ENCODE results near the gene LIMD2. TPM values are rescaled to one million over a fixed set of nuclear protein-coding genes. Genes with fewer than 3 reads are reported as not detected.

LIMD2 gene
- total RNA-seq, 4 donors from 2014 or later = 3.8 to 23.2 (median 11.8) TPM

- no peaks in the 10 kb centered on the region for H3K9me3 ChIP-seq
- intact Hi-C loops (cut with DNase I; ENCODE audit: low total_unique reads) = no loop called here
- H3K27me3 ChIP-seq = no peaks in the 10 kb centered on the region
- no peaks in the 10 kb centered on the region for H3K36me3 ChIP-seq
- no peak overlapping the region for H3K4me3 ChIP-seq
- H3K4me1 ChIP-seq = peaks cover 0 to 11% of the 10 kb centered on the region in 2 donors
- TF ChIP-seq POLR2A (IDR thresholded peaks at IDR 0.05) (no peak), CTCF (IDR thresholded peaks at IDR 0.05) (no peak)
- DNase-seq = peak; percentile 67 to 84
- peak overlapping the region; percentile 65 to 79 for H3K27ac ChIP-seq
Observed at GRCh38 chr17:63675607-63676546, 24.0 kb downstream of the LIMD2 start.

GRCh38 chr17:63675231-63675606 is 24.7 kb downstream of the LIMD2 start:
- Histone ChIP-seq H3K36me3 (no peaks in the 10 kb centered on the region), H3K4me3 (no peak overlapping the region), H3K27me3 (no peaks in the 10 kb centered on the region)

GRCh38 chr17:63672856-63673255 is 27.1 kb downstream of the LIMD2 start:
- Histone ChIP-seq H3K9me3 (no peaks in the 10 kb centered on the region), H3K4me3 (no peak overlapping the region), H3K4me1 (peaks cover 0 to 11% of the 10 kb centered on the region in 2 donors), H3K36me3 (no peaks in the 10 kb centered on the region), H3K27ac (no peak overlapping the region), H3K27me3 (no peaks in the 10 kb centered on the region)
- TF ChIP-seq POLR2A (IDR thresholded peaks at IDR 0.05) (no peak), CTCF (IDR thresholded peaks at IDR 0.05) (no peak)
- intact Hi-C loops (cut with DNase I; ENCODE audit: low total_unique reads) = no loop called here
- no peak for DNase-seq

More at GRCh38 chr17:63675231-63675606, 24.7 kb downstream of the LIMD2 start:
- intact Hi-C loops (cut with DNase I; ENCODE audit: low total_unique reads) = no loop called here
- Histone ChIP-seq H3K4me1 (peaks cover 0 to 11% of the 10 kb centered on the region in 2 donors), H3K9me3 (no peaks in the 10 kb centered on the region), H3K27ac (peak overlapping the region; percentile 65 to 79)
- TF ChIP-seq CTCF (IDR thresholded peaks at IDR 0.05) = no peak
- TF ChIP-seq POLR2A (IDR thresholded peaks at IDR 0.05) = no peak
- no peak for DNase-seq

DNA sequence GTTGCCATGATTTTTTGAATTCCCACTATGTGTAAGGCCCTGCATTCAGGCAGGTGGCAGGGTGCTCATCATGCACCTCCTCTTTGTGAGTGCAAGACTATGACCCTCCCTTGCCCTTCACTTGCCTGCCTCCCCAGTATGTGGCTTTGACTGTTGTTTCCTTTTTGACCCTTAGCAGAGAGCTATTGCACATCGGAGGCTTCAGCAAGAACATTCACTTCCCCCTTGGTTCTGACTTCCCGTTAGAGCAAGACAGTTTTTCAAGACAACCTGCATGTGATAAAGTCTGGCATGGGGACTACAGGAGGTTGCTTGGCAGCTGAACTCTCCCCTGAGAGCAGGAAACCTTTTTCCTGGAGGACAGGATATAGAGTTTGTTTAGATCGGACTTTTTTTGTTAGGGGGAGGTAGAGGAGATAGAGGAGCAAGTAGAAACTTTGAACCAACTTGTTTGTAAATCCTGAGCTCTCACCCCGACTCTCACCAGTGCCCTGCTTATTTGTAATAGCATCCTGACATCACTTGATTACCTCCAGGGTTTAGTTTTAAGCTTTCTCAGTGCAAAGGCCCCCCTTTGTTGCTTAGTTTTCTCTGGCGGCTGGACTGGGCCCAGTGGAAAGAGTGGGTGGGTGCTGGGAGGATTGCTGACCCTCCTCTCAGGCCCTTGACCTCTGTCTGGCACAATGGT is 34.3 kb downstream of the LIMD2 start:
- Histone ChIP-seq H3K9me3 (no peaks in the 10 kb centered on the region), H3K36me3 (no peaks in the 10 kb centered on the region), H3K4me3 (no peak overlapping the region), H3K4me1 (no peaks in the 10 kb centered on the region), H3K27ac (peak overlapping the region in 1 of 2 donors; percentile 2), H3K27me3 (no peaks in the 10 kb centered on the region)
- no peak for TF ChIP-seq CTCF (IDR thresholded peaks at IDR 0.05)
- intact Hi-C loops (cut with DNase I; ENCODE audit: low total_unique reads) = no loop called here
- no peak for DNase-seq

GRCh38 chr17:63659850-63660249 is 40.1 kb downstream of the LIMD2 start:
- intact Hi-C loops (cut with DNase I; ENCODE audit: low total_unique reads) = no loop called here
- no peak overlapping the region for H3K27ac ChIP-seq
- no peak for DNase-seq
- no peaks in the 10 kb centered on the region for H3K36me3 ChIP-seq
- no peaks in the 10 kb centered on the region for H3K4me1 ChIP-seq
- no peaks in the 10 kb centered on the region for H3K9me3 ChIP-seq
- H3K4me3 ChIP-seq = no peak overlapping the region
- TF ChIP-seq POLR2A (IDR thresholded peaks at IDR 0.05) (no peak), CTCF (IDR thresholded peaks at IDR 0.05) (no peak)
- H3K27me3 ChIP-seq = no peaks in the 10 kb centered on the region
